Stomach (tissue), 9 donors: Measurements from ENCODE around the gene GPC6. TPM values are rescaled to one million over a fixed set of nuclear protein-coding genes. Genes with fewer than 3 reads are reported as not detected.

Experiments used
- DNase-seq, 2 donors: peaks; one replicate each; pipeline versions ENCODE4 v3.0.0 to v3.0.0-alpha.2; 2013 to 2019
- H3K27ac ChIP-seq, 5 donors: fragments of 200-600 bp in 4 of 5; sonication (generic) in 4 of 5; one replicate each; pipeline ENCODE4 v1.5.1; 2013 to 2019; ENCODE audit warnings: mild to moderate bottlenecking in 1 of 5, moderate library complexity in 1 of 5
- H3K27me3 ChIP-seq, 3 donors: fragments of 200-600 bp; sonication (generic); one replicate each; pipeline ENCODE4 v1.5.1; 2017 to 2019; ENCODE audit warnings: mixed run types in 1 of 3
- H3K36me3 ChIP-seq, 4 donors: fragments of 200-600 bp; sonication (generic); 1 replicate in 3 of 4; 2 replicates in 1 of 4; pipeline ENCODE4 v1.5.1; 2016 to 2019
- H3K4me1 ChIP-seq, 4 donors: fragments of 200-600 bp; sonication (generic); one replicate each; pipeline ENCODE4 v1.5.1; 2016 to 2019
- H3K4me3 ChIP-seq, 4 donors: fragments of 200-600 bp; sonication (generic) in 3 of 4; one replicate each; pipeline ENCODE4 v1.5.1; 2016 to 2019; ENCODE audit warnings: mild to moderate bottlenecking in 1 of 4
- H3K9me3 ChIP-seq, 4 donors: fragments of 200-600 bp; sonication (generic); one replicate each; pipeline ENCODE4 v1.5.1; 2016 to 2019
- CTCF ChIP-seq, 7 experiments: fragments of 450-650 bp in 4 of 7; fragments of 200-600 bp in 3 of 7; sonication (generic) in 3 of 7; IDR thresholded peaks; one replicate each; pipeline ENCODE4 v1.5.1; 2016 to 2019; ENCODE audit warnings: antibody characterized with exemption in 7 of 7, control low read depth in 2 of 7, mild to moderate bottlenecking in 1 of 7
- EP300 ChIP-seq: sonication (generic); formaldehyde crosslinking; IDR thresholded peaks from one replicate; pipeline ENCODE4 v1.6.1; 2017; ENCODE audit warnings: antibody characterized with exemption
- POLR2A ChIP-seq, 4 donors: fragments of 450-650 bp; IDR thresholded peaks; one replicate each; pipeline ENCODE4 v1.6.1; 2016; ENCODE audit warnings: antibody characterized with exemption in 4 of 4, control low read depth in 2 of 4, mild to moderate bottlenecking in 1 of 4, moderate library complexity in 1 of 4
- POLR2AphosphoS5 ChIP-seq, 3 donors: sonication (generic); formaldehyde crosslinking; IDR thresholded peaks; one replicate each; pipeline ENCODE4 v1.6.1; 2016; ENCODE audit warnings: antibody characterized with exemption in 3 of 3
- whole genome bisulfite sequencing, 5 donors: extraction: QIAGEN DNeasy Blood & Tissue Kit in 3 of 5; methylation state at CpG; one replicate each; pipeline versions ENCODE4 v1.1.5 to v1.1.7; 2013 to 2018; 5-methylcytosine and 5-hydroxymethylcytosine counted together
- intact Hi-C: fragments of 100-400 bp; cut with DNase I; formaldehyde crosslinking; loops from one replicate; pipeline ENCODE4 v1.15.1; 2023; ENCODE audit warnings: low total_unique reads
- polyA plus RNA-seq, 3 donors: library from polyadenylated mRNA; stranded (reverse); fragments of 200-250 nt; gene quantifications; one replicate each; pipeline ENCODE4 v1.2.3, GENCODE V29; 2013
- total RNA-seq, 5 donors: library from RNA; depleted of rRNA; stranded (reverse); fragments of >200 nt; gene quantifications; one replicate each; pipeline versions ENCODE4 v1.1.0 to v1.2.3, GENCODE V29; 2014 to 2016
- donor health status: healthy with polysubstance abuse.
- donor health status: Bipolar disorder and iron deficiency.
- donor health status: healthy.

The GPC6 gene
- total and polyA plus RNA-seq, 8 donors: 0.70 to 52.7 (median 5.6) TPM

GRCh38 chr13:93762708-93763426 lies 536.3 kb downstream of the GPC6 start:
- no peaks in the 10 kb centered on the region for H3K9me3 ChIP-seq
- H3K4me1 ChIP-seq: no peaks in the 10 kb centered on the region
- DNase-seq: no peak
- TF ChIP-seq POLR2A (IDR thresholded peaks at IDR 0.05): no peak
- TF ChIP-seq CTCF (IDR thresholded peaks at IDR 0.05): no peak
- TF ChIP-seq POLR2AphosphoS5 (IDR thresholded peaks at IDR 0.05): no peak
- H3K36me3 ChIP-seq: no peaks in the 10 kb centered on the region
- no peak overlapping the region for H3K27ac ChIP-seq
- no peak overlapping the region for H3K4me3 ChIP-seq
- WGBS, 5 donors: 83 to 90% (median 88%) methylated on average over 6 of the region's 6 CpGs
- intact Hi-C loops: no loop called here
- no peaks in the 10 kb centered on the region for H3K27me3 ChIP-seq

GRCh38 chr13:93765062-93765461 lies 538.5 kb downstream of the GPC6 start:
- 85 to 98% (median 95%) methylated on average over 2 of the region's 2 CpGs for WGBS, 5 donors
- Histone ChIP-seq H3K4me3 (no peak overlapping the region), H3K4me1 (no peaks in the 10 kb centered on the region), H3K36me3 (no peaks in the 10 kb centered on the region), H3K27ac (no peak overlapping the region), H3K9me3 (no peaks in the 10 kb centered on the region), H3K27me3 (no peaks in the 10 kb centered on the region)
- TF ChIP-seq EP300: no peak
- TF ChIP-seq CTCF (IDR thresholded peaks at IDR 0.05): no peak
- TF ChIP-seq POLR2A (IDR thresholded peaks at IDR 0.05): no peak
- no peak for TF ChIP-seq POLR2AphosphoS5 (IDR thresholded peaks at IDR 0.05)
- DNase-seq: no peak
- intact Hi-C loops: no loop called here

GRCh38 chr13:93765811-93766210 lies 539.2 kb downstream of the GPC6 start:
- H3K27ac ChIP-seq: no peak overlapping the region
- DNase-seq: no peak
- no peaks in the 10 kb centered on the region for H3K36me3 ChIP-seq
- 88 to 96% (median 93%) methylated on average over 1 of the region's 1 CpG for WGBS, 5 donors
- no peak overlapping the region for H3K4me3 ChIP-seq
- no peaks in the 10 kb centered on the region for H3K27me3 ChIP-seq
- H3K9me3 ChIP-seq: no peaks in the 10 kb centered on the region
- H3K4me1 ChIP-seq: no peaks in the 10 kb centered on the region
- intact Hi-C loops: no loop called here
- TF ChIP-seq CTCF (IDR thresholded peaks at IDR 0.05): no peak
- TF ChIP-seq EP300: no peak
- TF ChIP-seq POLR2A (IDR thresholded peaks at IDR 0.05): no peak
- no peak for TF ChIP-seq POLR2AphosphoS5 (IDR thresholded peaks at IDR 0.05)

- TF ChIP-seq POLR2A (IDR thresholded peaks at IDR 0.05): no peak
- TF ChIP-seq POLR2AphosphoS5 (IDR thresholded peaks at IDR 0.05): no peak
- TF ChIP-seq CTCF (IDR thresholded peaks at IDR 0.05): no peak
- no peak for TF ChIP-seq EP300
- intact Hi-C loops: no loop called here
- H3K36me3 ChIP-seq: no peaks in the 10 kb centered on the region
- H3K9me3 ChIP-seq: no peaks in the 10 kb centered on the region
- no peak overlapping the region for H3K4me3 ChIP-seq
- no peaks in the 10 kb centered on the region for H3K27me3 ChIP-seq
- H3K4me1 ChIP-seq: no peaks in the 10 kb centered on the region
- no peak overlapping the region for H3K27ac ChIP-seq
- DNase-seq: no peak
- WGBS, 5 donors: 36 to 62% (median 54%) methylated on average over 3 of the region's 3 CpGs
Observed at GRCh38 chr13:93766719-93767118, 540.1 kb downstream of the GPC6 start.
